Measurements from ENCODE around the gene FKRP. TPM values are rescaled to one million over a fixed set of nuclear protein-coding genes. Genes with fewer than 3 reads are reported as not detected.

Gene FKRP
- total RNA-seq, 4 donors from 2014 or later: 7.0 to 14.3 (median 10.5) TPM

GRCh38 chr19:46783670-46784069 is 37.8 kb downstream of the FKRP start:
- TF ChIP-seq, protein P1, sequence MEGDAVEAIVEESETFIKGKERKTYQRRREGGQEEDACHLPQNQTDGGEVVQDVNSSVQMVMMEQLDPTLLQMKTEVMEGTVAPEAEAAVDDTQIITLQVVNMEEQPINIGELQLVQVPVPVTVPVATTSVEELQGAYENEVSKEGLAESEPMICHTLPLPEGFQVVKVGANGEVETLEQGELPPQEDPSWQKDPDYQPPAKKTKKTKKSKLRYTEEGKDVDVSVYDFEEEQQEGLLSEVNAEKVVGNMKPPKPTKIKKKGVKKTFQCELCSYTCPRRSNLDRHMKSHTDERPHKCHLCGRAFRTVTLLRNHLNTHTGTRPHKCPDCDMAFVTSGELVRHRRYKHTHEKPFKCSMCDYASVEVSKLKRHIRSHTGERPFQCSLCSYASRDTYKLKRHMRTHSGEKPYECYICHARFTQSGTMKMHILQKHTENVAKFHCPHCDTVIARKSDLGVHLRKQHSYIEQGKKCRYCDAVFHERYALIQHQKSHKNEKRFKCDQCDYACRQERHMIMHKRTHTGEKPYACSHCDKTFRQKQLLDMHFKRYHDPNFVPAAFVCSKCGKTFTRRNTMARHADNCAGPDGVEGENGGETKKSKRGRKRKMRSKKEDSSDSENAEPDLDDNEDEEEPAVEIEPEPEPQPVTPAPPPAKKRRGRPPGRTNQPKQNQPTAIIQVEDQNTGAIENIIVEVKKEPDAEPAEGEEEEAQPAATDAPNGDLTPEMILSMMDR (IDR thresholded peaks at IDR 0.05; ENCODE audit: low read depth): no peak

DNA sequence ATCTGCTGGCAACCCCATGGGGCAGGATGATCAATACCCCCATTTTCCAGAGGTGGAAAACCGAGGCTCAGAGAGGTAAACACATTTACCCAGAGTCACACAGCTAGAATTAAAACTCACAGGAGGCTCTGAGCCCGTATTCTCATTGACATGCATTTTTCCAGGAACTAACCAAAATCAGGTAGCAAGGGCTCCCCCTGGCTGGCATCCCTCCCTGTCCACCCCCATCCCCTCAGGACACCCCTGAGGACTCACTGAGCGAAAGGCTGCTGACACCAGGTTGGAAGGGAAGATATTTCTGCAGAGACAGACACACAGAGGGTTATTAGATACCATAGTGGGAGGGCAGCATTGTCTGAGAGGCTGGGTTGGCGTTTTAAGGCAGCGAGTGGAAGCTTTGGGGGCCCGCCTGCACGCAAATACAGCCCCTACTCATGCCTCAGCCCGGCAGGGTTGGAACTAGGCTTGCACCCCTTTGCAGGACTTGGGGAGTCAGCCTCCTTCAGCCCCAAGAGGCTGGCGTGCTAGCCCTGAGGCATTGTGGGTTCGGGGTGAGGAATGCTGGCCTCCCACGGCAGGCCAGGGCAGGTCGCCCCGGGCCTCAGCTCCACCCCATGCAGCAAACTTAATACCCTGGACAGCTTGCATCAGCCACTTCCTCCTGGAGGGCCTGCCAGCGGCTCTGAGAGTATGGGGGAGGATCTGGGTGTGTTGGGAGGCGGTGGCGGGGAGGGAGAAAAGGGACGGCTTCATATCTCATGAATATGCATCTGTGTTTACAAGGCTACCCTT is 38.6 kb downstream of the FKRP start:
- TF ChIP-seq, protein P1 (IDR thresholded peaks at IDR 0.05; ENCODE audit: low read depth): no peak

- TF ChIP-seq, protein P1 (IDR thresholded peaks at IDR 0.05; ENCODE audit: low read depth): no peak
These were observed 39.5 kb downstream of the FKRP start for GRCh38 chr19:46785054-46785979.

DNA sequence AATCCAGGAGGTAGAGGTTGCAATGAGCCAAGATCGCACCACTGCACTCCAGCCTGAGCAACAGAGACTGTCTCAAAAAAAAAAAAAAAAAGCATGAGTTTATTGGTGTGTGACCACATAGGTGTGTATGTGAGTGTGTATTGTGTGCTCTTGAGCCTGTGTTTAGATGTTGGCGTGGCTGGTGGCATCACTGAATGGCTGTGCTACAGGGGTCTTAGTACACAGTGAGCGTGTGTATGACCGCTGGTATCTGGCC is 40.1 kb downstream of the FKRP start:
- TF ChIP-seq, protein P1 (IDR thresholded peaks at IDR 0.05; ENCODE audit: low read depth): no peak

- TF ChIP-seq, protein P1 (IDR thresholded peaks at IDR 0.05; ENCODE audit: low read depth): no peak
These were observed 40.6 kb downstream of the FKRP start for GRCh38 chr19:46786236-46787039.

- TF ChIP-seq, protein P1 (IDR thresholded peaks at IDR 0.05; ENCODE audit: low read depth): no peak
These were observed 41.1 kb downstream of the FKRP start for GRCh38 chr19:46787040-46787330.

All from subcutaneous adipose tissue (tissue), 4 donors.